NCI-H1048 (cell line): ENCODE data around the gene NPC1.
"Not testable (repeated sequence)": the region's sequence is repeated elsewhere in the genome, so short reads cannot be mapped to it uniquely, and the experiment has no call there.

Experiments
- DNase-seq: peaks from one replicate; lab custom pipeline; 2025; lab: John Stamatoyannopoulos, UW

The NPC1 gene

DNA sequence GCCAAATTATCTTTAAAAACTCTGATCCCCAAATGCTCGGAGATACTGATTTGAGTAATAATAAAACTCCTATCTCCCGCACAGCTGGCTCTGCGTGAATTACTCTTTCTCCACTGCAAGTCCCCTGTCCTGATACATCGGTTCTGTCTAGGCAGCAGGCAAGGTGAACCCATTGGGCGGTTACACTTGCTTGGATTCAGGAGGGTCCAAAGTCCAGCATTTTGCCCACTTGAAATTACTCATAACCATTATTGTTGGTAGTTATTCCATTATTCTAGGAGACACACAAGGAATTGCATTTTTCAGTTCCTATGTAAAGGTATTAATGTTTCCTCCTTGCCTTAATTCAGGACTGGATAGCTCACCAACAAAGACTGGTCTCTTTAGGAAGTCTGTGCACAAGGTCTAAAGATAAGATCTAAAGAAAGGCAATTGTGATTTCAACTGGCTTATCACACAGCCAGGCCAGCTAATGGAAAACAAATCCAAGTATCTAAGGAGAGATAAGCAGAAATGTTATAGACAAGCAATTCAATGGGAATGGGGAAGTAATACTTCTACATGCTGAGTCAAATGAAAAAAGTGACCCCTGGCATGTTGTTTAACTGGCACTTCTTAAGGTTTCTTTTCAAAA is 23.2 kb upstream of the NPC1 start:
- DNase-seq = no peak

- no peak for DNase-seq
Observed at GRCh38 chr18:23608211-23608610, 21.9 kb upstream of the NPC1 start.

DNA sequence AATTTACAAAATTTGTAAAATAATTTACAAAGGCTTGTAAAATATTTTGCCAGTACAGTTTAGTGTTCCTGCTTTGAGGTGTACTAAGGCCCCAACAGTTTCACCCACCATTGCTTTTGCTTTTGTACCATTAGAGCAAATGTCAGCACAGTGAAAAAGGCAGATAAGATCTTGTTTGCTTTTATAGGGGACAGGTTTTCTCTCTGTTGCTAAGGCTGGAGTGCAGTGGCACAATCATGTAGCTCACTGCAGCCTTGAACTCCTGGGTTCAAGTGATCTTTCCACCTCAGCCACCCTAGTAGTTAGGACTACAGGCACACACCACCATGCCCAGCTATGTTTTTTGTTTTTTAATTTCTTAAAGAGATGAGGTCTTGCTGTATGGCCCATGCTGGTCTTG is 19.6 kb upstream of the NPC1 start:
- no peak for DNase-seq

GRCh38 chr18:23599809-23600208 is 13.5 kb upstream of the NPC1 start:
- no peak for DNase-seq

DNA sequence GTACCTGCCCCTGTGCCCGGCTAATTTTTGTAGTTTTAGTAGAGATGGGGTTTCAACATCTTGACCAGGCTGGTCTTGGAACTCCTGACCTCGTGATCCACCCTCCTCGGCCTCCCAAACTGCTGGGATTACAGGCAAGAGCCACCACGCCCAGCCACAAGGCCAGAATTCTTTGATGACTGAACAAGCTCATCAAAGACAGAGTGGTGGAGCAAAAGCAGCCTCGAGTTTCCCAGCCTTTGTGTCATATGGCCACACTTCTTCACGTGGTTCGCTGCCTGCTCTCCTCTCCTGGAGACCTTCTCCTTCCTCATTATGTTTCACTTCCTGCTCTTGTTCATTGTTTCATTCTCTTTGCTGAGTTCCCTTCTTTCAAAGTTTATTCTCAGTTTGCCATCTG is 9.9 kb upstream of the NPC1 start:
- DNase-seq = no peak

DNA sequence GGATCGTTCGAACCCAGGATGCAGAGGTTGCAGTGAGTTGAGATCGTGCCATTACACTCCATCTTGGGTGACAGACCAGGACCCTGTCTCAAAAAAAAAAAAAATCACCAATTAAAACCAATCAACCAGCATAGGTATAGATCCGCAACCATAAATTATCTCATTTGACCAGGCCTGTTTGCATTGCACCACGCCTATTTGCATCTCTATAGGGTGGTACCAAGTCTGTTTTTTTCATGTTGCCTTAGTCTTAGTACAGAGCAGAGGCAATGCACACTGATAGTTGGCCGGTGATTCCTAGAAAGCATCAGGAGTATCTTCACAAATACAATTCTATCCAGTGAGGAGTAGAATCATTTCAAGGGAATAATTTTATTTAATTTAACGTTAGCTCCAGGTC is 9.3 kb upstream of the NPC1 start:
- DNase-seq = no peak

DNA sequence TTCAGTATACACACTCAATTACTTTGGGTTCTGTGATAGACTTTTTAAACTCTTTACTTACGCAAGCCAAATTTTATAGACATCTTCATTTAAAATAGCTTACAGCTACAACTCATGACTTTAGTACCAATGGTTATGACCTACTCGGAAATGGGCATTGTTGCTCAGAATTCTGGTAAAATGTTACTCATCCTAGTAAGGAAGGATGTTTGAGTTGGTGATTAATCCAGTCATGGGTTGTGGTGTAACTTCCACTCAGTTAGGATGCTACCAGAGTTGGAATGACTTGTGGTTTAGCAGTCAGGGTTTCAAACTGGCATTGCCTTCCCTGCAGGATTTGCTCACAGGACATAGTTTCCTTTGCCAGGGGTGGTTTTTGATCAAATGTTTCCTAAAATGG is 7.4 kb upstream of the NPC1 start:
- DNase-seq = no peak

- DNase-seq = no peak
Observed at GRCh38 chr18:23592911-23593310, 6.6 kb upstream of the NPC1 start.

GRCh38 chr18:23591011-23591410 is 4.7 kb upstream of the NPC1 start:
- DNase-seq = no peak

DNA sequence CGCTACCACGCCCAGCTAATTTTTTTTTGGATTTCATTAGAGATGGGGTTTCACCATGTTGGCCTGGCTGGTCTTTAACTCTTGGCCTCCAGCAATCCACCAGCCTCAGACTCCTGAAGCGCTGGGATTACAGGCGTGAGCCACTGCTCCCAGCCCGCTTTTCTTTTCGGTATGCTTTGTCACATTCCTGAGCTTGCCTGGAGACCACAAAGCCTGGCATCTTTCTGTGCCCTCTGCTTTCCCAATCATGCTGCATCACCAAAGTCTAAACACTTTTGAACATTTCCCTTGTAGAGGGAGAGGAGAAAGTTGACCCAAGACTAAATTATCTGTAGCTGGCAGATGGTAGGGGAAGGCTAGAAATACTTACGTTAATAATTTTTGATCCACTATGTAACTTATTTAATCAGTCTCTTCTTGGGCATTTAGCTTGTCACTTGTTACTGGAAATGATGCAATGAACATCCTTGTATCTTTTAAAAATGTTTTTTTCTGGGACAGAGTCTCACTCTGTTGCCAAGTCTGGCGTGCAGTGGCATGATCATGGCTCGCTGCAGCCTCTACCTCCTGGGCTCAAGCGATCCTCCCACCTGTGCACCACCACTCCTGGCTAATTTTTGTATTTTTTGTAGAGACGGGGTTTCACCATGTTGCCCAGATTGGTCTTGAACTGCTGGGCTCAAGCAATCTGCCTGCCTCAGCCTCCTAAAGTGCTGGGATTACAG is 2.7 kb upstream of the NPC1 start:
- DNase-seq = no peak

DNA sequence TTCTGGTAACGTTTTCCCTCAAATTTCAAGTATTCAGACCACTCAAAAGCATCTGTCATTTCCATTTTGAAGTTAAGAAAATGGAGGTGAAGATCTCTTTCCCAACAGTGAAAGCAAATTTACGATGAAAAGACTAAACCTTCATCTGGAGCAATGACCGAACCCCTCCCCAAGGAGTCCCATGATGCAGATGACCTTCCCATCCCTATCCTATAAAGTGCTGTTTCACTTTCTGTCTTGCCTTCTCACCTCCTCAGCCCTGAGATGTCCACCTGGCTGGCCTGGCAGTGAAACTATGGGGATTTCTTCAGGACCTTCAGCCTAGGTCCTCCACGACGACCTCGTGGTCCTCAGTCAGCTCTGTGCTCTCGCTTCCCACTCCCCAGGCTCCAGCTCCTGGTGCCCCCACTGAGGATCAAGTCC is 925 bp upstream of the NPC1 start:
- DNase-seq = no peak

- DNase-seq = no peak
Observed at GRCh38 chr18:23585897-23586248, 433 bp downstream of the NPC1 start.

DNA sequence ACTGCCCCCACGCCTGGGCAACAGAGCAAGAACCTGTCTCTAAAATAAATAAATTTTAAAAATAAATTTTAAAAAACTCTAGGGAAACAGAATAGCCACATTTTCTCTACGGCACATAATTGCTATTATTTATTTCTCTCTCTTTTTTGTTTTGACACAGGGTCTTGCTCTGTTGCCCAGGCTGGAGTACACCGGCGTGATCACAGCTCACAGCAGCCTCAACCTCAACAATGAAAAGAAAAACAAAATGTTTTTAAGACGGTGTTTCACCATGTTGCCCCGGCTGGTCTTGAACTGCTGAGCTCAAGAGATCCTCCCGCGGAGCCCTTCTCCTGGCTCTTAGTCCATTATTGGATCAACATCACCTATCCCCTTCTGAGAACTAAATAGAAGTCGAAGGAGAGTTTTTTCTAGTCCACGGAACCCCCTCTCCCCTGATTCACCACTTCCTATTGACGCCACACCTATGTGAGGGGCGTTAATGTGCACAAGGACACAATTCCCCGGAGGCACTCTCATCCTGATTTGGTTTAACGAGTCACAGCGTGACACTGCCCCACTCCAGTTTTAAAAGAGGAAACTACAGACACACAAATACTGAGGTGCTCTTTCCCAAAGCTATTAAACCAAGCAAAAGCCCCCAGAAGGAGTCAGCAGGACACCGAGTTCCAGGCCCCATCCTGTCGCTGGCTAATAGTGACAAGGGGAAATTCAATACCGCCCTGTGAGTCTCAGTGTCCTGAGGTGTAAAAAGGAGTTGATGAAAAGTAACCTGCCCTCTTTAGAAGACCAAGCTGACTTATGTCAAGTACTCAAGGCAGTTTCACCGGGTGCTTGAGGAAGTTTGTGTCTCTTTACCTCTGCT is 1.1 kb downstream of the NPC1 start:
- DNase-seq = no peak

- DNase-seq = no peak
Observed at GRCh38 chr18:23584019-23584983, 2.0 kb downstream of the NPC1 start.

- DNase-seq = no peak
Observed at GRCh38 chr18:23583071-23583865, 3.0 kb downstream of the NPC1 start.

DNA sequence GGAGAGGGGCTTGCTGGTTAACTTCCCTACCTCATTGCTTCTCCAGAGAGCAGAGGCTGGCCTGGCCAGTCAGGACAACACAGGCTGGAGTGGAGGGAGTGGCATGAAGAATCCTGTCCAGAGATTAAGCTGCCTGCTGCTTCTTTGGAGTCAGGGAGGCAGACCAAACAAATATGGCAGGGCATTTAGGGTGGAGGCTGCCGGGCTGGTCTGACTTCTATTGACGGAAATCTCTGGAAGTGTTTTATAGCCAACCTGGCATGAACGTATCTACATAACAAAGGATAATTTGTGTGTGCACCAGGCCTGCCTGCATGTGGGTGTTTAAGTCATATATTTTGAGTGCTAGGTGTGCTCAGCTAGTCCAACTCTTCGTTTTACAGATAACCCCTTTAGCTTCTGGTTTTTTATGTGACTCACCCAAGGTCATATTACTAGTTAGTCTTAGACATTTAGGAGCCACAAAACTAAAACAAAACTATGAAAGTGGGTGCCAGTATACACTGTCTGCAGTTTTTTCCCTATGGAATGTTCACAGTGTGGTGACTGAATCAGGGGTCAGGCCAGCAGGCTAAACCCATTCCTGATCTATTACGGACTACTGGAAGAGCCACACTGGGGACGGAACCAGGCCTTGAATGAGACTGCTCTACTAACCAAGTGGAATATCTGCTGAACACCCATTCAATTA is 5.5 kb downstream of the NPC1 start:
- DNase-seq = no peak

- DNase-seq = no peak
Observed at GRCh38 chr18:23578891-23579653, 7.2 kb downstream of the NPC1 start.

DNA sequence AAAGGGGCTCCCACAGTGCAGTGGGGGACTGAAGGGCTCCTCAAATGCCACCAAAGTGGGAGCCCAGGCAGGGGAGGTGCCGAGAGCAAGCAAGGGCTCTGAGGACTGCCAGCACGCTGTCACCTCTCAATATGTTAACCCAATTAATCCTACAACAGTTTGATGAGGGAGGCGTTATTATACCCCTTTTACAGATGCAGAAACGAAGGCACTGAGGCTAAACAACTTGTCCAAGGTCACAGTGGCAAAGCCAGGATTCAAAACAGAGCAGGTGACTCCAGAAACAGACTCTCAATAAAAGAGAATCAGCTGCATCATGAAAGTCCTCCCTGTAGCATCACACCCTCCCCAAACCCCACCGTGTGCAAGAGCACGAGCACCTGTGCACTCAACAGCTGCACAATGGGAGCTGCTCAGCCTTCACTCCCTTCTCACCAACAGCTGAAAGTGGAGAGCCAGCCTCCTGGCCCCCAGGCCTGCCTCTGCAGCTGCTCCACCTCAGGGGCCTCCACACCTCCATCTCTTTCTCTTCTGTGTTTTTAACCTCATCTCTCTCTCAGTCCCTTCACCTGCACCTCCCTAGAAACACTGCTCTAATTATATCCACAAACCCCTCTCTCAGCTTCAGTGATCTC is 8.1 kb downstream of the NPC1 start:
- DNase-seq = no peak

- DNase-seq = not testable (repeated sequence)
Observed at GRCh38 chr18:23577521-23577920, 8.8 kb downstream of the NPC1 start.
